Measurements from ENCODE around the gene VPS26C. TPM values are rescaled to one million over a fixed set of nuclear protein-coding genes. Genes with fewer than 3 reads are reported as not detected.

Gene VPS26C
- total and polyA plus RNA-seq, 2 of the 8 experiments (the other 6 are each of a cell fraction or from before 2014, with no cell fraction given): 43.5 to 71.6 TPM

DNA sequence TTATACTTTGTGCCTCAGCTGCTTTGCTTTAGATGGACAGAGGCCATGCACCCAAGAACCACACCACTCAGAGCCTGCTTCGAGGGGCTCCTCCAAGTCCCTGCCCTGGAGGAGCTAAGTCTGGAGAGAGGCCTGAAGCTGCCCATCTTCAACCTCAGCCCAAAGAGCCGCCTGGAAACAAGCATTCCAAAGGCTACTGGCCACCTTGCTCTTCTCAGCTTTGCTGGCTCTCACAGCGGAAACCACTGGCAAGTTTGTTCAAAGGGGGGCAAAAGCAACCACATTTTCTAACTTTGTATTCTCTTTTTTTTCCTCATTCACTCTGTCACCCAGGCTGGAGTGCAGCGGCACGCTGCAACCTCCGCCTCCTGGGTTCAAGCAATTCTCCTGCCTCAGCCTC is 23.2 kb downstream of the VPS26C start:
- peaks cover 0 to 10% (median 1%) of the 10 kb centered on the region in 4 experiments; a peak in 1 of 8 replicates for H3K36me3 ChIP-seq (ENCODE audit: control insufficient read depth in 2 of 4, insufficient read depth in 4 of 4, low read length in 3 of 4)
- no peak overlapping the region for H4K8ac ChIP-seq (ENCODE audit: extremely low read depth, insufficient read depth, low read length)
- FAIRE-seq: no peak
- no peak overlapping the region for H2AFZ ChIP-seq (ENCODE audit: low read length)
- no peak overlapping the region for H3K4me3 ChIP-seq (ENCODE audit: extremely low read depth in 1 of 4, insufficient read depth in 2 of 4, low read depth in 3 of 4, low read length in 4 of 4)
- H3K9me3 ChIP-seq (ENCODE audit: insufficient read depth in 2 of 2, low read depth in 1 of 2, low read length in 1 of 2): no peaks in the 10 kb centered on the region
- no peak overlapping the region for H3K18ac ChIP-seq (ENCODE audit: extremely low read depth, low read length)
- ChIA-PET POLR2A (ENCODE audit: partially characterized antibody) (interaction anchor here (1.2 to 1.4 kb wide), 3 partner anchors 9 to 30 kb away, joined by 3 read pairs; no protein-coding TSS in a partner anchor), CTCF (ENCODE audit: partially characterized antibody) (interaction anchor here (0.6 to 1.2 kb wide), 4 partner anchors 27 to 219 kb away, joined by 3 to 5 read pairs (median 3); no protein-coding TSS in a partner anchor)
- no peak overlapping the region for H2AK5ac ChIP-seq (ENCODE audit: low read depth, low read length)
- H4K5ac ChIP-seq (ENCODE audit: insufficient read length, low read depth, low read length): no peak overlapping the region
- no peak overlapping the region for H3K27ac ChIP-seq (ENCODE audit: low read depth, low read length)
- no peak overlapping the region for H3K56ac ChIP-seq (replicated peaks; ENCODE audit: insufficient read length, low read depth, low read length)
- WGBS, 2 experiments (ENCODE audit: extremely low coverage in 1 of 2, insufficient coverage in 1 of 2, insufficient read length in 1 of 2, insufficient replicate concordance in 2 of 2, low coverage in 1 of 2, low lambda C conversion rate in 2 of 2, missing lambda C conversion rate in 1 of 2): 95% methylated on average over 6 of the region's 6 CpGs; no CpG with 5 or more reads in 1 of the 2 experiments
- H2BK15ac ChIP-seq (ENCODE audit: low read length): no peak overlapping the region
- H4K91ac ChIP-seq (replicated peaks; ENCODE audit: insufficient read length, low read length): no peak overlapping the region
- H2BK120ac ChIP-seq (replicated peaks; ENCODE audit: low read depth, low read length): no peak overlapping the region
- no peak overlapping the region for H2BK12ac ChIP-seq (ENCODE audit: low read depth, low read length)
- no peak overlapping the region for H2BK5ac ChIP-seq (ENCODE audit: low read depth, low read length)
- no peak overlapping the region for H3K4ac ChIP-seq (replicated peaks; ENCODE audit: insufficient read length, low read depth, low read length)
- H3K23me2 ChIP-seq (ENCODE audit: low read depth, low read length): no peaks in the 10 kb centered on the region
- no peak overlapping the region for H2BK20ac ChIP-seq (ENCODE audit: low read length)
- H3K27me3 ChIP-seq (replicated peaks in 1 of 4; ENCODE audit: control insufficient read depth in 3 of 4, extremely low read depth in 1 of 4, insufficient read depth in 3 of 4, low read length in 3 of 4): no peaks in the 10 kb centered on the region
- H3K23ac ChIP-seq (ENCODE audit: insufficient read length): no peak overlapping the region
- no peak overlapping the region for H3K9ac ChIP-seq (replicated peaks in 1 of 4; ENCODE audit: extremely low read depth in 1 of 4, low read depth in 3 of 4, low read length in 3 of 4)
- H3K79me1 ChIP-seq (ENCODE audit: low read depth, low read length): peaks cover 21% of the 10 kb centered on the region
- DNase-seq (ENCODE audit: low read depth in 1 of 2, low spot score in 2 of 2): no peak
- peaks cover 3 to 10% of the 10 kb centered on the region in 2 experiments for H4K20me1 ChIP-seq (replicated peaks in 1 of 2; ENCODE audit: control insufficient read depth in 1 of 2, insufficient read depth in 2 of 2, low read length in 2 of 2)
- peaks cover 5 to 8% (median 7%) of the 10 kb centered on the region in 4 experiments for H3K4me1 ChIP-seq (replicated peaks in 1 of 4; ENCODE audit: control insufficient read depth in 3 of 4, insufficient read depth in 4 of 4, low read length in 3 of 4)
- no peak overlapping the region for H3K14ac ChIP-seq (ENCODE audit: insufficient read length)
- no peak overlapping the region; a peak in 1 of 4 replicates for H3K4me2 ChIP-seq (ENCODE audit: insufficient read depth in 1 of 2, low read depth in 2 of 2, low read length in 2 of 2)
- peaks cover 0 to 85% of the 10 kb centered on the region in 2 experiments for H3K79me2 ChIP-seq (ENCODE audit: control insufficient read depth in 1 of 2, insufficient read depth in 2 of 2, low read length in 2 of 2)
- TF ChIP-seq, protein P1, sequence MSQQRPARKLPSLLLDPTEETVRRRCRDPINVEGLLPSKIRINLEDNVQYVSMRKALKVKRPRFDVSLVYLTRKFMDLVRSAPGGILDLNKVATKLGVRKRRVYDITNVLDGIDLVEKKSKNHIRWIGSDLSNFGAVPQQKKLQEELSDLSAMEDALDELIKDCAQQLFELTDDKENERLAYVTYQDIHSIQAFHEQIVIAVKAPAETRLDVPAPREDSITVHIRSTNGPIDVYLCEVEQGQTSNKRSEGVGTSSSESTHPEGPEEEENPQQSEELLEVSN (IDR thresholded peaks at IDR 0.05): no peak
- TF ChIP-seq RXRA (IDR thresholded peaks at IDR 0.05; ENCODE audit: insufficient read depth, low read depth, low read length) (no peak), CHD2 (IDR thresholded peaks at IDR 0.05; ENCODE audit: low read length) (no peak), CBX8 (IDR thresholded peaks at IDR 0.05; ENCODE audit: borderline replicate concordance, low read depth, low read length) (no peak), RNF2 (IDR thresholded peaks at IDR 0.05; ENCODE audit: borderline replicate concordance, low read depth, low read length, missing control alignments, poor library complexity, severe bottlenecking) (no peak), SIX5 (IDR thresholded peaks at IDR 0.05; ENCODE audit: low read depth, low read length) (no peak), POLR2A (IDR thresholded peaks at IDR 0.05; ENCODE audit: control extremely low read depth in 1 of 2, low read depth in 2 of 2, low read length in 2 of 2) (no peak), SP2 (IDR thresholded peaks at IDR 0.05; ENCODE audit: low read length) (no peak), TEAD4 (IDR thresholded peaks at IDR 0.05; ENCODE audit: low read depth, low read length) (no peak), BACH1 (IDR thresholded peaks at IDR 0.05; ENCODE audit: low read length) (no peak), CBX5 (IDR thresholded peaks at IDR 0.05; ENCODE audit: low read depth, low read length) (no peak), EZH2 (IDR thresholded peaks at IDR 0.05; ENCODE audit: low read depth, low read length, severe bottlenecking) (no peak), TBP (IDR thresholded peaks at IDR 0.05; ENCODE audit: low read depth, low read length) (no peak), SIRT6 (IDR thresholded peaks at IDR 0.05; ENCODE audit: low read length) (no peak)
